Measurements from ENCODE around the gene DDX10. TPM values are rescaled to one million over a fixed set of nuclear protein-coding genes. Genes with fewer than 3 reads are reported as not detected.
A peak's percentile ranks its signal among the peaks of the same experiment; 100 is the strongest.

The DDX10 gene
- total and polyA plus RNA-seq, 9 of the 15 experiments (the other 6 are each of a cell fraction or from before 2014, with no cell fraction given), result 33.9 to 94.6 (median 50.7) TPM

DNA sequence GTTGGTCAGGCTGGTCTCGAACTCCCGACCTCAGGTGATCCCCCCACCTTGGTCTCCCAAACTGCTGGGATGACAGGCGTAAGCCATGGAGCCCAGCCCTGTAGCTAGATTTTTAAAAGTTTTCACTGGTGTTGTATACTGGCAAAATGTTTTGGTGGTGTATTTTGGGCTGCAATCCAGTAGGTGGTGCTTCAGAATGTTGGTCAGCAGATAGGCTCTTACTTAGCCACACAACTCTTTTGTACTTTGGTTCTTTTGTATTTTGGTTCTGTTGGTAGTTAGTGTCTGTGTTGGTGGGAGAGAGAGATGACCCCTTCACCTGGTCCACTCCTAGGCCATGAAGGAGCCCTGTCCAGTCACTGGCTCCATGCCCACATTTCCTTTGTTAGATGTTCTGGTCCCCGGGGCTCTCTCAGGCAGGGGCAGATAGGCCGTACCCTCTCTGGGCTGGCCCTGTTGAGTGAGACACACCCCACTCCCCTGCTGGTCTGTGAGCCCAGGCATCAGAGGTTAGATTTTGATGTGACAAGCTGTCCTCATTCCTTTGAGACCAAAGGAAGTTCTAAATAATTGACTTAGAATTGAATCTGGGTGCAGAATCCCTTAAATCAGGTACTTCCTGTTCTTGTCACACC, 123.8 kb downstream of the DDX10 start:
- H3K79me2 ChIP-seq (ENCODE audit: control insufficient read depth, insufficient read depth, low read length), result peaks cover 46% of the 10 kb centered on the region; the same call in 2 of the 3 replicates
- no peaks in the 10 kb centered on the region for H3K27me3 ChIP-seq (ENCODE audit: control insufficient read depth in 2 of 2, insufficient read depth in 2 of 2, low read length in 2 of 2)
- BruUV-seq (replicated peaks), result no TSS peak
- peak in 2 of 4 experiments; percentile 8 to 29 for DNase-seq (ENCODE audit: extremely low read depth in 1 of 4, low spot score in 3 of 4)
- TF ChIP-seq KDM1A (IDR thresholded peaks at IDR 0.05) (peak; percentile 30 to 41; a peak in 2 of 4 replicates), RAD21 (CRISPR knock-in tag; conservative IDR thresholded peaks at IDR 0.05 in 1 of 2, IDR thresholded peaks at IDR 0.05 in 1 of 2) (peak in 1 of 2 experiments; percentile 42; a peak in 2 of 4 replicates), POLR2A (conservative IDR thresholded peaks at IDR 0.05) (no peak)
- TF ChIP-seq, protein P1, sequence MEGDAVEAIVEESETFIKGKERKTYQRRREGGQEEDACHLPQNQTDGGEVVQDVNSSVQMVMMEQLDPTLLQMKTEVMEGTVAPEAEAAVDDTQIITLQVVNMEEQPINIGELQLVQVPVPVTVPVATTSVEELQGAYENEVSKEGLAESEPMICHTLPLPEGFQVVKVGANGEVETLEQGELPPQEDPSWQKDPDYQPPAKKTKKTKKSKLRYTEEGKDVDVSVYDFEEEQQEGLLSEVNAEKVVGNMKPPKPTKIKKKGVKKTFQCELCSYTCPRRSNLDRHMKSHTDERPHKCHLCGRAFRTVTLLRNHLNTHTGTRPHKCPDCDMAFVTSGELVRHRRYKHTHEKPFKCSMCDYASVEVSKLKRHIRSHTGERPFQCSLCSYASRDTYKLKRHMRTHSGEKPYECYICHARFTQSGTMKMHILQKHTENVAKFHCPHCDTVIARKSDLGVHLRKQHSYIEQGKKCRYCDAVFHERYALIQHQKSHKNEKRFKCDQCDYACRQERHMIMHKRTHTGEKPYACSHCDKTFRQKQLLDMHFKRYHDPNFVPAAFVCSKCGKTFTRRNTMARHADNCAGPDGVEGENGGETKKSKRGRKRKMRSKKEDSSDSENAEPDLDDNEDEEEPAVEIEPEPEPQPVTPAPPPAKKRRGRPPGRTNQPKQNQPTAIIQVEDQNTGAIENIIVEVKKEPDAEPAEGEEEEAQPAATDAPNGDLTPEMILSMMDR (IDR thresholded peaks at IDR 0.05 in 2 of 3, conservative IDR thresholded peaks at IDR 0.05 in 1 of 3; ENCODE audit: insufficient read depth in 2 of 3, low read depth in 1 of 3, low read length in 3 of 3), result peak; percentile 29 to 52 (median 45); a peak in 4 of 6 replicates
- no peak overlapping the region for H3K27ac ChIP-seq (ENCODE audit: extremely low read depth, low read depth, low read length)
- ChIA-PET CTCF (ENCODE audit: low intra/inter-chr PET ratio) (no interaction called here), POLR2A (interaction anchor here (0.6 kb wide), 1 partner anchor 848 kb away, joined by 4 read pairs; no protein-coding TSS in a partner anchor)
- H4K20me1 ChIP-seq (replicated peaks; ENCODE audit: control insufficient read depth, insufficient read depth, low read length), result no peaks in the 10 kb centered on the region; the same call in 1 of the 2 replicates
- no peak overlapping the region for H3K4me2 ChIP-seq (ENCODE audit: insufficient read depth, low read length)
- ATAC-seq, result peak; percentile 86
- in situ Hi-C loops (cut with MboI), result no loop called here
- H2AFZ ChIP-seq (ENCODE audit: low read depth, low read length), result no peak overlapping the region
- H3K9ac ChIP-seq (ENCODE audit: insufficient read depth in 1 of 2, low read depth in 2 of 2, low read length in 2 of 2), result no peak overlapping the region
- intact Hi-C loops (cut with micrococcal nuclease), result no loop called here
- H3K4me1 ChIP-seq (replicated peaks in 1 of 2; ENCODE audit: control insufficient read depth in 2 of 2, insufficient read depth in 2 of 2, low read length in 2 of 2), result no peaks in the 10 kb centered on the region
- FAIRE-seq, result no peak
- no peak overlapping the region for H3K4me3 ChIP-seq
- no peaks in the 10 kb centered on the region for H3K9me1 ChIP-seq (ENCODE audit: control insufficient read depth, insufficient read depth, low read length)
- 66% methylated on average over 5 of the region's 5 CpGs for WGBS (ENCODE audit: insufficient coverage, low coverage, missing lambda C conversion rate)
- H3K9me3 ChIP-seq (replicated peaks; ENCODE audit: control insufficient read depth, insufficient read depth, low read depth, low read length), result no peaks in the 10 kb centered on the region
- H3K36me3 ChIP-seq (ENCODE audit: control insufficient read depth, insufficient read depth, low read length), result no peaks in the 10 kb centered on the region
